Breast epithelium (tissue), 3 donors: Measurements from ENCODE around the gene ACP4.

Source experiments
- CTCF ChIP-seq, 3 donors: fragments of 450-650 bp; IDR thresholded peaks; one replicate each; pipeline ENCODE4 v1.5.1; 2016 to 2017; ENCODE audit warnings: antibody characterized with exemption in 3 of 3, mild to moderate bottlenecking in 3 of 3, moderate library complexity in 3 of 3
- POLR2A ChIP-seq: fragments of 450-650 bp; IDR thresholded peaks from one replicate; pipeline ENCODE4 v1.6.1; 2016; ENCODE audit warnings: antibody characterized with exemption, mild to moderate bottlenecking, moderate library complexity

GRCh38 chr19:50812474-50812873 is 22.3 kb downstream of the ACP4 start:
- TF ChIP-seq POLR2A (no peak), CTCF (IDR thresholded peaks at IDR 0.05) (no peak)
